HG02759 (cell line): ENCODE results near the gene NDUFB5.

Experiments
- ATAC-seq: cut with Tn5 transposase; IDR thresholded peaks from one replicate; pipeline ENCODE4 v1.9.1; 2021; ENCODE audit warnings: mild to moderate bottlenecking, moderate library complexity; ENCODE audit not compliant: unreplicated experiment

The NDUFB5 gene

GRCh38 chr3:179676081-179676480, 71.5 kb downstream of the NDUFB5 start:
- ATAC-seq, result no peak
